Measurements from ENCODE around the gene PRKRA. TPM values are rescaled to one million over a fixed set of nuclear protein-coding genes. Genes with fewer than 3 reads are reported as not detected.

The PRKRA gene
- total and polyA plus RNA-seq, 2 donors (not counting 1 experiment from before 2014, with no cell fraction given): 27.0 to 71.9 TPM

DNA sequence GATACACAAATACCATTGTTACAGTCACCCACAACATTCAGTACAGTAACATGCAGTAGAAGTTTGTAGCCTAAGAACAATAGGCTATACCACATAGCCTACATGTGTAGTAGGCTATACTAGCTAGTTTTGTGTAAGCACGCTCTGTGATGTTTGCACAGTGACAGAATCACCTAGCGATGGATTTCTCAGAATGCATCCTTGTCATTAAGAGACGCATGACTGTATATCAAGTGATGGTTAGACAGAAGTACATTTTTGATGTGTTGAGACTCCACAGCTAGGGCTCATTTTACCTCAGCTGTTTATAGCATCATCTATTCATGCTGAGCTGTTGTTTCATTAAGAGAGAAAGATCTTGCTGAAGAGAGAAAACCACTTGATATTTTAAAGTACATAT is 48.7 kb upstream of the PRKRA start:
- intact Hi-C loops (cut with micrococcal nuclease): no loop called here
- H3K27me3 ChIP-seq (replicated peaks in 1 of 4; ENCODE audit: control extremely low read depth in 1 of 4, control insufficient read depth in 3 of 4, insufficient read depth in 4 of 4, low read length in 3 of 4): no peaks in the 10 kb centered on the region
- Mint-ChIP-seq H3K4me3 (no peak overlapping the region), H3K9me3 (ENCODE audit: insufficient read depth) (no peaks in the 10 kb centered on the region), H3K27me3 (no peaks in the 10 kb centered on the region), H3K27ac (no peak overlapping the region), H3K4me1 (peaks cover 4% of the 10 kb centered on the region)
- WGBS (ENCODE audit: insufficient coverage): 100% methylated on average over 3 of the region's 3 CpGs
- peaks cover 16 to 73% of the 10 kb centered on the region in 2 experiments for H3K36me3 ChIP-seq (replicated peaks in 1 of 2; ENCODE audit: control extremely low read depth in 1 of 2, control insufficient read depth in 1 of 2, extremely low read depth in 1 of 2, insufficient read depth in 2 of 2, low read length in 1 of 2)
- ChIA-PET POLR2A (no interaction called here), CTCF (interaction anchor here (0.5 to 1.4 kb wide), 2 partner anchors 23 to 85 kb away, joined by 3 read pairs; no protein-coding TSS in a partner anchor)
- H3K79me2 ChIP-seq (ENCODE audit: control insufficient read depth, insufficient read depth, low read length): no peaks in the 10 kb centered on the region
- no peak for DNase-seq
- no peak overlapping the region for H3K9ac ChIP-seq (ENCODE audit: low read length)
- no peak overlapping the region for H3K27ac ChIP-seq (ENCODE audit: low read length in 2 of 2)
- no peak overlapping the region for H3K4me2 ChIP-seq (replicated peaks; ENCODE audit: low read depth, low read length, poor library complexity, severe bottlenecking)
- H2AFZ ChIP-seq (ENCODE audit: insufficient read depth, low read depth, low read length, poor library complexity, severe bottlenecking): no peak overlapping the region
- no peak for ATAC-seq (ENCODE audit: low read depth)
- no peaks in the 10 kb centered on the region for H4K20me1 ChIP-seq (ENCODE audit: control insufficient read depth, insufficient read depth, low read length, poor library complexity, severe bottlenecking)
- TF ChIP-seq EZH2 (IDR thresholded peaks at IDR 0.05; ENCODE audit: borderline replicate concordance, insufficient read depth, low read depth, low read length, poor library complexity, severe bottlenecking): no peak
- TF ChIP-seq, protein P1, sequence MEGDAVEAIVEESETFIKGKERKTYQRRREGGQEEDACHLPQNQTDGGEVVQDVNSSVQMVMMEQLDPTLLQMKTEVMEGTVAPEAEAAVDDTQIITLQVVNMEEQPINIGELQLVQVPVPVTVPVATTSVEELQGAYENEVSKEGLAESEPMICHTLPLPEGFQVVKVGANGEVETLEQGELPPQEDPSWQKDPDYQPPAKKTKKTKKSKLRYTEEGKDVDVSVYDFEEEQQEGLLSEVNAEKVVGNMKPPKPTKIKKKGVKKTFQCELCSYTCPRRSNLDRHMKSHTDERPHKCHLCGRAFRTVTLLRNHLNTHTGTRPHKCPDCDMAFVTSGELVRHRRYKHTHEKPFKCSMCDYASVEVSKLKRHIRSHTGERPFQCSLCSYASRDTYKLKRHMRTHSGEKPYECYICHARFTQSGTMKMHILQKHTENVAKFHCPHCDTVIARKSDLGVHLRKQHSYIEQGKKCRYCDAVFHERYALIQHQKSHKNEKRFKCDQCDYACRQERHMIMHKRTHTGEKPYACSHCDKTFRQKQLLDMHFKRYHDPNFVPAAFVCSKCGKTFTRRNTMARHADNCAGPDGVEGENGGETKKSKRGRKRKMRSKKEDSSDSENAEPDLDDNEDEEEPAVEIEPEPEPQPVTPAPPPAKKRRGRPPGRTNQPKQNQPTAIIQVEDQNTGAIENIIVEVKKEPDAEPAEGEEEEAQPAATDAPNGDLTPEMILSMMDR (IDR thresholded peaks at IDR 0.05): no peak
- no peak overlapping the region for H3K4me3 ChIP-seq (ENCODE audit: control extremely low read depth in 1 of 5, extremely low read depth in 1 of 5, insufficient read depth in 1 of 5, low read depth in 2 of 5, low read length in 4 of 5)
- H3K4me1 ChIP-seq (ENCODE audit: control insufficient read depth in 2 of 2, insufficient read depth in 2 of 2, low read length in 2 of 2): no peaks in the 10 kb centered on the region
- H3K9me3 ChIP-seq (ENCODE audit: control extremely low read depth in 1 of 3, control insufficient read depth in 2 of 3, insufficient read depth in 1 of 3, low read length in 2 of 3): no peaks in the 10 kb centered on the region

DNA sequence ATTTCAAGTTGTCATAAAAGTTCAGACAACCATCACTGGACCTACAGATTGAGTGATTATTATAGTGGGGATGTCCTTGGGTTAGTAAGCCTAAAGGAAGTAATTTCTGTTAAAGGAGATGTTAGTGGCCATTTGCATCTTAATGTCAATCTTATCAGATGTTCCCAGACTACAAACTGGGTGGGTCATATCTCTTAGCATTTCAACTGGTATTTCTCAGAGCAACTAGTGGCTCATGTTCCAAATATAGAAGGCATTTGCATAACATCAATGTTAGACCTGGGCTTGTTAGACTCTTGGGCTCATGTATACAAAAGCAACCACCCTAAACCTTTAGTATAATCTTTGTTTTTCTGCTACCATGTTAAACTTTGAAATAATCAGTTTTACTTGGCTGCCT is 47.2 kb upstream of the PRKRA start:
- Mint-ChIP-seq H3K4me1 (peaks cover 4% of the 10 kb centered on the region), H3K27me3 (no peaks in the 10 kb centered on the region), H3K27ac (peak overlapping the region; percentile 20), H3K4me3 (no peak overlapping the region), H3K9me3 (ENCODE audit: insufficient read depth) (no peaks in the 10 kb centered on the region)
- Histone ChIP-seq H4K20me1 (ENCODE audit: control insufficient read depth, insufficient read depth, low read length, poor library complexity, severe bottlenecking) (no peaks in the 10 kb centered on the region), H3K79me2 (ENCODE audit: control insufficient read depth, insufficient read depth, low read length) (no peaks in the 10 kb centered on the region), H3K4me2 (replicated peaks; ENCODE audit: low read depth, low read length, poor library complexity, severe bottlenecking) (no peak overlapping the region), H3K27ac (ENCODE audit: low read length in 2 of 2) (no peak overlapping the region), H3K4me3 (ENCODE audit: control extremely low read depth in 1 of 5, extremely low read depth in 1 of 5, insufficient read depth in 1 of 5, low read depth in 2 of 5, low read length in 4 of 5) (no peak overlapping the region), H3K27me3 (replicated peaks in 1 of 4; ENCODE audit: control extremely low read depth in 1 of 4, control insufficient read depth in 3 of 4, insufficient read depth in 4 of 4, low read length in 3 of 4) (no peaks in the 10 kb centered on the region), H3K9ac (ENCODE audit: low read length) (no peak overlapping the region), H3K9me3 (ENCODE audit: control extremely low read depth in 1 of 3, control insufficient read depth in 2 of 3, insufficient read depth in 1 of 3, low read length in 2 of 3) (no peaks in the 10 kb centered on the region), H2AFZ (ENCODE audit: insufficient read depth, low read depth, low read length, poor library complexity, severe bottlenecking) (no peak overlapping the region), H3K4me1 (ENCODE audit: control insufficient read depth in 2 of 2, insufficient read depth in 2 of 2, low read length in 2 of 2) (no peaks in the 10 kb centered on the region), H3K36me3 (replicated peaks in 1 of 2; ENCODE audit: control extremely low read depth in 1 of 2, control insufficient read depth in 1 of 2, extremely low read depth in 1 of 2, insufficient read depth in 2 of 2, low read length in 1 of 2) (peaks cover 21 to 72% of the 10 kb centered on the region in 2 experiments)
- intact Hi-C loops (cut with micrococcal nuclease): no loop called here
- ATAC-seq (ENCODE audit: low read depth) (no peak), DNase-seq (no peak)
- POLR2A ChIA-PET: no interaction called here
- CTCF ChIA-PET: no interaction called here
- TF ChIP-seq EZH2 (IDR thresholded peaks at IDR 0.05; ENCODE audit: borderline replicate concordance, insufficient read depth, low read depth, low read length, poor library complexity, severe bottlenecking): no peak
- TF ChIP-seq, protein P1 (IDR thresholded peaks at IDR 0.05): no peak

Data from B cell (primary cell).